Measurements from ENCODE around the gene CYTH3.

The CYTH3 gene

DNA sequence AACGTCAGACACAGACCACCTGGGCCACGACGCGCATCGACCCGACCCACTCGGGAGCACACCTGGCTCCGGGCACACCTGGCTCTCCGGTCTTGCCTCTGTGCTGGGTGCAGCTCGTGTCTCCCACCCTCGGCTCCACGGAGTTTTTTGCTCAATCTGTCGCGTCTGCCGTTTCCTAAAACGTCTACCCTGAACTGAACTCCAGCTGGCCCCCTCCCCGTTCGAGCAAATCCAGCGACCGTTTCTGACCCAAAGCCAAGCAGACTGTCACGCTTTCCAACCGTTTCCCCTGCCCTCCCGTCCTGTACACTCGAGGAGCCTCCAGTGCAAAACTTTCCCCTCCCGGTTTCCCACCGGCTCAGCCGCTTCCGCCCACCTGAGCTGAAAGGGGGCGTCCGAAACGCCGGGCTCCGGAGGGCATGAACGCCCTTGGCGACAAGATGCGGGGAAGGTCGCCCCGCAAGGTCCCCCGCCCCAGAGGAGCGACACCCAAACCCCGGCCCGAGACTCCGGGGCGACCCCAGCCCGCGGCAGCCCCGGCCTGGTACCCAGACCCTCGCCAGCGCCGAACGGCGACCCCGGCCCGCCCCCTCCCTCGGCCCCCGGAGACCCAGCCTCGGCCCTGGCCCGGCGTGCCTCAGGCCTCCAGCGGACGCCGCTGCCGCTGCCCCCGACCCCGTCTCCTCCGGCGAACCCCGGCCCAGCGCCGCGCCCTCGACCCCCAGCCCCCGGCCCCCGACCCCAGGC, 557 bp downstream of the CYTH3 start:
- Histone ChIP-seq H3K4me1 (ENCODE audit: control insufficient read depth, insufficient read depth, low read length, poor library complexity, severe bottlenecking) (peaks cover 19% of the 10 kb centered on the region), H3K27ac (ENCODE audit: insufficient read depth, low read length, poor library complexity, severe bottlenecking) (peak overlapping the region; percentile 42), H3K9me3 (ENCODE audit: control insufficient read depth, low read length) (no peaks in the 10 kb centered on the region), H3K36me3 (ENCODE audit: control insufficient read depth, insufficient read depth, low read length) (no peaks in the 10 kb centered on the region), H3K27me3 (replicated peaks; ENCODE audit: control insufficient read depth, insufficient read depth, low read length, poor library complexity, severe bottlenecking) (no peaks in the 10 kb centered on the region), H3K4me3 (ENCODE audit: insufficient read depth, low read depth, low read length, poor library complexity, severe bottlenecking) (peak overlapping the region; percentile 86)
- DNase-seq, result peak in 1 of 3 donors; percentile 12

DNA sequence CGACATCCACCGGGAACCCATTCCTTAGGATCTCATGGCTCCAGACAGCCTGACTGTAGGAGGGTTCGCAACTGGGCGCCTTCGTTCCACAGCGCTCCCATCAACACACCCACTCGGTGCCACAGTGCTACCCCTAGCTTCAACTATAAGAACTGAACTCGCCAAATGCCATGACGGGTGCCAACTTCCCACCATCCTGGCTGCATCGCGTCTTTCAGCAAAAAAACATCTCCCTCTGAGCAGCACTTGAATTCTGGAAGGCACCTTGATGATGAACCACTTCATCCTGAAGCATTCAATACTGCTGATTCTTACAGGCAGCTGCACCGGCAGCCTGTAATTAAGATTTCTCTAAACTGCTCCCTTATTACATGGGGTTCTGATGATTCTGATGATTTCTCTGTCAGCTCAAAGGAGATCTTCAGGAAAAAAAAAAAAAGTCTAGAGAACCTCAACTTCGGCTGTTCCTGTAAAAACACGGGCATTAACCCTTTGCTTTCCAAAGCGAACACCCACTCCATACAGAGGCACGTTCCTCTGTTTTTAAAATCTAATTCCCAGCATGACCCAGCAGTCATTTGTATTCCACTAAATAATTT, 1.3 kb downstream of the CYTH3 start:
- Histone ChIP-seq H3K36me3 (ENCODE audit: control insufficient read depth, insufficient read depth, low read length) (no peaks in the 10 kb centered on the region), H3K4me1 (ENCODE audit: control insufficient read depth, insufficient read depth, low read length, poor library complexity, severe bottlenecking) (peaks cover 19% of the 10 kb centered on the region), H3K27me3 (replicated peaks; ENCODE audit: control insufficient read depth, insufficient read depth, low read length, poor library complexity, severe bottlenecking) (no peaks in the 10 kb centered on the region), H3K27ac (ENCODE audit: insufficient read depth, low read length, poor library complexity, severe bottlenecking) (no peak overlapping the region), H3K9me3 (ENCODE audit: control insufficient read depth, low read length) (no peaks in the 10 kb centered on the region), H3K4me3 (ENCODE audit: insufficient read depth, low read depth, low read length, poor library complexity, severe bottlenecking) (peak overlapping the region; percentile 86)
- peak in 1 of 3 donors; percentile 11 for DNase-seq

DNA sequence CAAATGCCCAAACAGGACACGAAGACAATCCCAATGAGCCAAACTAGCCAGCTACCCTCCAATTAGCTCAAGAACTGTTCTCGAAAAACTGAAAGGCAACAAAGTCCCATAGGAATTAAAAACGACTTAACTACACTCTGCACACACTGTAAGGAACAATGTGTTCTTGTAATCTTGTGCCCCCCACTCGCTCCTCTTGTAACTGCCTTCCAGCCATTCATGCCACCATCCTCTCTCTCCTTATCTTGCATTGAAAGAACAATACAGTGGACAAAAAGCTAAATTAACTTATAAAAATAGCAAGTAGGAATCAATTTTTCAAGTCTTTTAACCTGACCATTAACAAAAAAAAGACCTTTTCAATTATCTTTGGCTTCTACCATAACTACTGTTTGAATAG, 2.9 kb downstream of the CYTH3 start:
- Histone ChIP-seq H3K4me1 (ENCODE audit: control insufficient read depth, insufficient read depth, low read length, poor library complexity, severe bottlenecking) (peaks cover 16% of the 10 kb centered on the region), H3K9me3 (ENCODE audit: control insufficient read depth, low read length) (no peaks in the 10 kb centered on the region), H3K4me3 (ENCODE audit: insufficient read depth, low read depth, low read length, poor library complexity, severe bottlenecking) (no peak overlapping the region), H3K27me3 (replicated peaks; ENCODE audit: control insufficient read depth, insufficient read depth, low read length, poor library complexity, severe bottlenecking) (no peaks in the 10 kb centered on the region), H3K36me3 (ENCODE audit: control insufficient read depth, insufficient read depth, low read length) (no peaks in the 10 kb centered on the region), H3K27ac (ENCODE audit: insufficient read depth, low read length, poor library complexity, severe bottlenecking) (no peak overlapping the region)
- no peak for DNase-seq

DNA sequence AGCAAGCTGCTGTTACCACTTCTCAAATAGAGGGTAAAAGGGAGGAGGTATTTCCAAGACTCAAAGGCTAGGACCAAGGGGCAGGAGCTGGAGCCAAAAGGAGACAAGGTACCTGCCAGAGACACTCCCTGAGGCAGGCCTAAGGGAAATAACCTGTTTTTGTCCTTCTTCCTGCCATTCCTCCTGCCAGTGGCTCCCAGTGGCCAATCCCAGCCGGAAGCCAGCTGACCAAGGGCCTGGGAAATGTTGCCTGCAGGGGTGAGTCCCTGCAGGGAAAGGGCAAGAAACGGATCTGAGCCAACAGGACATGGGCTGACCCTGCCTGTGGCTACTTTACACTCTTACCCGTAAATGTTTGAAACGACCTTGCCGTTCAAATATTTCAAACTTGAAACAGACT, 3.5 kb downstream of the CYTH3 start:
- Histone ChIP-seq H3K4me3 (ENCODE audit: insufficient read depth, low read depth, low read length, poor library complexity, severe bottlenecking) (no peak overlapping the region), H3K4me1 (ENCODE audit: control insufficient read depth, insufficient read depth, low read length, poor library complexity, severe bottlenecking) (peaks cover 13% of the 10 kb centered on the region), H3K9me3 (ENCODE audit: control insufficient read depth, low read length) (no peaks in the 10 kb centered on the region), H3K27ac (ENCODE audit: insufficient read depth, low read length, poor library complexity, severe bottlenecking) (no peak overlapping the region), H3K36me3 (ENCODE audit: control insufficient read depth, insufficient read depth, low read length) (no peaks in the 10 kb centered on the region), H3K27me3 (replicated peaks; ENCODE audit: control insufficient read depth, insufficient read depth, low read length, poor library complexity, severe bottlenecking) (no peaks in the 10 kb centered on the region)
- DNase-seq, result no peak

DNA sequence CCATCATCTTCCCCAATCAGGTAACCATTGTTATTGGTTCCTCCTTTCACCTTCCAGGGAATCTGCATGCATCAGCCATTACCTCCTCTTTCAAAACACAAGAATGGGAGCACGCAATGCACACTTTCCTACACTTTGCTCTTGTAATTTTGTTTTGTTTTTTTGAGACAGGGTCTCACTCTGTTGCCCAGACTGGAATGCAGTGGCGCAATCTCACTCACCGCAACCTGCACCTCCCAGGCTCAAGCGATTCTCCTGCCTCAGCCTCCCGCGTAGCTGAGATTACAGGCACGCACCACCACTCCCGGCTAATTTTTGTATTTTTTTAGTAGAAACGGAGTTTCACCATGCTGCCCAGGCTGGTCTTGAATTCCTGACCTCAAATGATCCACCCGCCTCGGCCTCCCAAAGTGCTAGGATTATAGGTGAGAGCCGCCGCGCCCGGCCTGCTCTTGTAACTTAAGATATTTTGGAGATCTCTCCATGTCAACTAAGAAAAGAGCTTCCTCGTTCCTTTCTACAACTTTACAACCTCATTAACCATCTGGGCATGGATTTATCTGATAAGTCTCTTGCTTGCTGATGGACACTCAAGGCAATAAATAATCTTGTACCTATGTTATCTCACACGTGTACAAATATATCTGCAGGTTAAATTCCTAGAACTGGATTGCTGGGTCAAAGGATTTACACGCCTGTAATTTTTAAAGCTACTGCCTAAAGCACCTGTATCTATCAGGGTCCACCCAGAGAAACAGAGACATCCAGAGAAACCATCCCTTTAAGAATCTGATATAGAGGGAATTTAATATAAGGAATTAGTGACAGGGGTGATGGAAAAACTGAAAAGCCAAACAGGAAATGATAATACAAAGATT, 4.2 kb downstream of the CYTH3 start:
- no peak overlapping the region for H3K27ac ChIP-seq (ENCODE audit: insufficient read depth, low read length, poor library complexity, severe bottlenecking)
- no peaks in the 10 kb centered on the region for H3K36me3 ChIP-seq (ENCODE audit: control insufficient read depth, insufficient read depth, low read length)
- peaks cover 13% of the 10 kb centered on the region for H3K4me1 ChIP-seq (ENCODE audit: control insufficient read depth, insufficient read depth, low read length, poor library complexity, severe bottlenecking)
- no peak overlapping the region for H3K4me3 ChIP-seq (ENCODE audit: insufficient read depth, low read depth, low read length, poor library complexity, severe bottlenecking)
- H3K9me3 ChIP-seq (ENCODE audit: control insufficient read depth, low read length), result no peaks in the 10 kb centered on the region
- H3K27me3 ChIP-seq (replicated peaks; ENCODE audit: control insufficient read depth, insufficient read depth, low read length, poor library complexity, severe bottlenecking), result no peaks in the 10 kb centered on the region
- no peak for DNase-seq

DNA sequence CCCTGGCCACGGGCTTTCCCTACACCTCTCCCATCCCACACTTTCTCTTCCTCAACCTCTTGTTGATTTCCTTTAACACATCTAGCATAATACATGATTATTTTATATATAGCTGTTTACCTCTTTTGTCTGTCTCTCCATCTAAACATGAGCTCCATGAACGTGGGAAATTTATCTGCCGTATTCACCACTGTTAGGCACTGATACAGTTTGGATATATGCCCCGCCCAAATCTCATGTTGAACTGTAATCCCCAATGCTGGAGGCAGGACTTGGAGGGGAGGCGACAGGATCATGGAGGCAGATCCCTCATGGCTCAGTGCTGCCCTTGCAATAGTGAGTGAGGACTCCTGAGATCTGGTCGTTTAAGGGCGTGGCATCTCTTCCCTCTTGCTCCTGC, 5.7 kb downstream of the CYTH3 start:
- Histone ChIP-seq H3K27ac (ENCODE audit: insufficient read depth, low read length, poor library complexity, severe bottlenecking) (no peak overlapping the region), H3K4me1 (ENCODE audit: control insufficient read depth, insufficient read depth, low read length, poor library complexity, severe bottlenecking) (peaks cover 15% of the 10 kb centered on the region), H3K4me3 (ENCODE audit: insufficient read depth, low read depth, low read length, poor library complexity, severe bottlenecking) (no peak overlapping the region)

DNA sequence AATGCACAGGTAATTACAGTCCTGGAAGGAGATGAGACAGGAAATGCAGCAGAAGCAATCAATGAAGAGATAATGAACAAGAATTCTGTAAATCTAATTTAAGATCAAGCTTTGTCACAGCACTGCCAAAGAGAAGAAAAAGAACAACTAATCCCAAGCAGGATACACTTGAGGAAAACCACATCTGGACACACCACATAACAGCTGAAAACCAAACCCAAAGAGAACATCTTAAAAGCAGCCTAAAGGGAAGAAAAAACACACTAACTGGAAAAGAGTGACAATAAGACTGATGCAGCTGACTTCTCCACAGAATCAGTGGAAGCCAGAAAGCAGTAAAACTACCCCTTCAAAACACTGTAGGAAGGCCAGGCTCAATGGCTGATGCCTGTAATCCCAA, 10.2 kb downstream of the CYTH3 start:
- Histone ChIP-seq H3K4me1 (ENCODE audit: control insufficient read depth, insufficient read depth, low read length, poor library complexity, severe bottlenecking) (peaks cover 18% of the 10 kb centered on the region), H3K4me3 (ENCODE audit: insufficient read depth, low read depth, low read length, poor library complexity, severe bottlenecking) (no peak overlapping the region), H3K27me3 (replicated peaks; ENCODE audit: control insufficient read depth, insufficient read depth, low read length, poor library complexity, severe bottlenecking) (no peaks in the 10 kb centered on the region), H3K9me3 (ENCODE audit: control insufficient read depth, low read length) (no peaks in the 10 kb centered on the region), H3K27ac (ENCODE audit: insufficient read depth, low read length, poor library complexity, severe bottlenecking) (no peak overlapping the region), H3K36me3 (ENCODE audit: control insufficient read depth, insufficient read depth, low read length) (no peaks in the 10 kb centered on the region)
- no peak for DNase-seq

More for the DNA sequence above, 5.7 kb downstream of the CYTH3 start:
- Histone ChIP-seq H3K27me3 (replicated peaks; ENCODE audit: control insufficient read depth, insufficient read depth, low read length, poor library complexity, severe bottlenecking) (no peaks in the 10 kb centered on the region), H3K36me3 (ENCODE audit: control insufficient read depth, insufficient read depth, low read length) (no peaks in the 10 kb centered on the region), H3K9me3 (ENCODE audit: control insufficient read depth, low read length) (no peaks in the 10 kb centered on the region)
- no peak for DNase-seq

DNA sequence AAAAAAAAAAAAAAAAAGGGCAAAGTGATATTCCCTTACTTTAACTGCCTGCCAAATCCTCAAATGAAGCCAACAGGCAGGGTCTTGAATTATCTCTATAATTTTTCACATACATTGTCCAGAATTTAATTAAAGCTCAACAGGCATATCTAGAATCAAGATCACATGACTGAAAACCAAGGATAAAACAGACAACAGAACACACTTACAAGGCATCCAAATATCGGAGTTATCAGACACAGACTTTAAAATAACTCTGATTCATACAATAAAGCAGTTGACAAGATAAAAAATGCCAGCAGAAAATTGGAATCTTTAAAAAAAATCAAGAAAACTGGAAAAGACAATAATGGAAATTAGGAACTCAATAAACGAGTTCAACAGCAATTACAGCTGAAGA, 10.7 kb downstream of the CYTH3 start:
- no peak overlapping the region for H3K27ac ChIP-seq (ENCODE audit: insufficient read depth, low read length, poor library complexity, severe bottlenecking)

DNA sequence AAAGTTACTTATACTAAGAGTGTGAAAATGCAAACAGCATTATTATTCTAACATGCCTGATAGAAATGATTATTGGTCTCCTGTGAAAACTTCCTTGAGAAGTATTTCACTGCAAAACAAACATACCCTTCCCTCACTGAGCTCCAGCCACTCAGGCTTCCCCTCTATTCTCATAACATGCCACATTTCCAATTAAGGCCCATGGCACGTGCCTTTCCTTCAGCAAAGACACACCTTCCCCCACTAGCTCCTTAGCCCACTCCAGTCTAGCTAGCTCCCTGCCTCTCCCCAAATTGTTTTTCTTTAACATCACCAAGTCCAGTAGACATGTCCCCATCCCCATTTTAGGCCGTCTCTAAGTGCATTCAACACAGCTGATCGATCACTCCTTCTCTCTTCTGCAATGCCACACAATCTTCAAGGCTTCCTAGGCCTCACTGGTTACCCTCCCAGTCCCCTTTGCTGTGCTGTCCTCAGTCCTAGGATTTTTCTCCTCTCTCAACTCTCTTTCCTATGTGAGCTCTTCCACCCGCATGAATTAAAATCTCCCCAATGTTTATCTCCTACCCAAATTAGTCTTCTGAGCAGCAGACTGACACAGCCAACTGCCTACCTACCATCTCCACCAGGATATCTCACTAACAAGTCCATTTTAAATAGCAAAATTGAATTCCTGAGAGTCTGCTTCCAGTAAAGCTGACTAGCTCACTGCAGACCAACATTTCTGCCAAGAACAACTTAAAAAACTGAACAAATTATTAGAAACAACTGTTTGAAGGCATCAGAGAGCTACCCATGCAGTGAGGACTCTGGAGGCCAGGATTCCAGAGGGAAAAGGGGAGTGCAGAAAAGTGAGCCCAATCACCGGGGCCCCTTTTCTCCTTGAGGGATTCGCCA, 11.9 kb downstream of the CYTH3 start:
- no peaks in the 10 kb centered on the region for H3K36me3 ChIP-seq (ENCODE audit: control insufficient read depth, insufficient read depth, low read length)
- no peak for DNase-seq
- no peaks in the 10 kb centered on the region for H3K27me3 ChIP-seq (replicated peaks; ENCODE audit: control insufficient read depth, insufficient read depth, low read length, poor library complexity, severe bottlenecking)
- H3K4me3 ChIP-seq (ENCODE audit: insufficient read depth, low read depth, low read length, poor library complexity, severe bottlenecking), result no peak overlapping the region
- H3K27ac ChIP-seq (ENCODE audit: insufficient read depth, low read length, poor library complexity, severe bottlenecking), result no peak overlapping the region
- no peaks in the 10 kb centered on the region for H3K9me3 ChIP-seq (ENCODE audit: control insufficient read depth, low read length)
- H3K4me1 ChIP-seq (ENCODE audit: control insufficient read depth, insufficient read depth, low read length, poor library complexity, severe bottlenecking), result peaks cover 21% of the 10 kb centered on the region

More for the DNA sequence above, 10.7 kb downstream of the CYTH3 start:
- no peaks in the 10 kb centered on the region for H3K9me3 ChIP-seq (ENCODE audit: control insufficient read depth, low read length)
- no peaks in the 10 kb centered on the region for H3K36me3 ChIP-seq (ENCODE audit: control insufficient read depth, insufficient read depth, low read length)
- no peak for DNase-seq
- no peaks in the 10 kb centered on the region for H3K27me3 ChIP-seq (replicated peaks; ENCODE audit: control insufficient read depth, insufficient read depth, low read length, poor library complexity, severe bottlenecking)
- peaks cover 18% of the 10 kb centered on the region for H3K4me1 ChIP-seq (ENCODE audit: control insufficient read depth, insufficient read depth, low read length, poor library complexity, severe bottlenecking)
- no peak overlapping the region for H3K4me3 ChIP-seq (ENCODE audit: insufficient read depth, low read depth, low read length, poor library complexity, severe bottlenecking)

Measured in effector memory CD4-positive, alpha-beta T cell (primary cell).